ENCODE results near the gene TSHZ1.
"Not testable (repeated sequence)": the region's sequence is repeated elsewhere in the genome, so short reads cannot be mapped to it uniquely, and the experiment has no call there.

TSHZ1 gene

GRCh38 chr18:75185460-75185859, 25.1 kb upstream of the TSHZ1 start:
- DNase-seq, result no peak

- DNase-seq, result not testable (repeated sequence)
Observed at GRCh38 chr18:75187702-75188101, 22.9 kb upstream of the TSHZ1 start.

- DNase-seq, result no peak
Observed at GRCh38 chr18:75189696-75190095, 20.9 kb upstream of the TSHZ1 start.

- DNase-seq, result no peak
Observed at GRCh38 chr18:75192899-75193298, 17.7 kb upstream of the TSHZ1 start.

GRCh38 chr18:75198036-75198435, 12.6 kb upstream of the TSHZ1 start:
- DNase-seq, result no peak

GRCh38 chr18:75199327-75199726, 11.3 kb upstream of the TSHZ1 start:
- DNase-seq, result no peak

GRCh38 chr18:75200071-75200470, 10.5 kb upstream of the TSHZ1 start:
- DNase-seq, result no peak

- no peak for DNase-seq
Observed at GRCh38 chr18:75200605-75201280, 9.9 kb upstream of the TSHZ1 start.

- DNase-seq, result no peak
Observed at GRCh38 chr18:75201282-75202270, 9.0 kb upstream of the TSHZ1 start.

GRCh38 chr18:75202696-75203365, 7.8 kb upstream of the TSHZ1 start:
- no peak for DNase-seq

GRCh38 chr18:75203416-75204268, 7.0 kb upstream of the TSHZ1 start:
- DNase-seq, result no peak

GRCh38 chr18:75204269-75204731, 6.3 kb upstream of the TSHZ1 start:
- DNase-seq, result no peak

GRCh38 chr18:75204732-75205513, 5.7 kb upstream of the TSHZ1 start:
- no peak for DNase-seq

- DNase-seq, result no peak
Observed at GRCh38 chr18:75205514-75206132, 5.0 kb upstream of the TSHZ1 start.

- no peak for DNase-seq
Observed at GRCh38 chr18:75206452-75207309, 3.9 kb upstream of the TSHZ1 start.

- DNase-seq, result no peak
Observed at GRCh38 chr18:75207310-75208154, 3.1 kb upstream of the TSHZ1 start.

GRCh38 chr18:75208155-75208835, 2.3 kb upstream of the TSHZ1 start:
- peak; percentile 58 for DNase-seq

- DNase-seq, result no peak
Observed at GRCh38 chr18:75208836-75209128, 1.8 kb upstream of the TSHZ1 start.
